ENCODE data around the gene ASB10. TPM values are rescaled to one million over a fixed set of nuclear protein-coding genes. Genes with fewer than 3 reads are reported as not detected.

ASB10 gene
- total RNA-seq, 6 donors from 2014 or later = not detected

- no peaks in the 10 kb centered on the region for H3K36me3 ChIP-seq
- peaks cover 0 to 43% (median 29%) of the 10 kb centered on the region in 4 donors for H3K27me3 ChIP-seq
- H3K27ac ChIP-seq = no peak overlapping the region
- H3K9me3 ChIP-seq = no peaks in the 10 kb centered on the region
- H3K4me1 ChIP-seq = peaks cover 16 to 21% (median 19%) of the 10 kb centered on the region in 4 donors
- TF ChIP-seq POLR2AphosphoS5 (IDR thresholded peaks at IDR 0.05) = no peak
- TF ChIP-seq, protein P1, sequence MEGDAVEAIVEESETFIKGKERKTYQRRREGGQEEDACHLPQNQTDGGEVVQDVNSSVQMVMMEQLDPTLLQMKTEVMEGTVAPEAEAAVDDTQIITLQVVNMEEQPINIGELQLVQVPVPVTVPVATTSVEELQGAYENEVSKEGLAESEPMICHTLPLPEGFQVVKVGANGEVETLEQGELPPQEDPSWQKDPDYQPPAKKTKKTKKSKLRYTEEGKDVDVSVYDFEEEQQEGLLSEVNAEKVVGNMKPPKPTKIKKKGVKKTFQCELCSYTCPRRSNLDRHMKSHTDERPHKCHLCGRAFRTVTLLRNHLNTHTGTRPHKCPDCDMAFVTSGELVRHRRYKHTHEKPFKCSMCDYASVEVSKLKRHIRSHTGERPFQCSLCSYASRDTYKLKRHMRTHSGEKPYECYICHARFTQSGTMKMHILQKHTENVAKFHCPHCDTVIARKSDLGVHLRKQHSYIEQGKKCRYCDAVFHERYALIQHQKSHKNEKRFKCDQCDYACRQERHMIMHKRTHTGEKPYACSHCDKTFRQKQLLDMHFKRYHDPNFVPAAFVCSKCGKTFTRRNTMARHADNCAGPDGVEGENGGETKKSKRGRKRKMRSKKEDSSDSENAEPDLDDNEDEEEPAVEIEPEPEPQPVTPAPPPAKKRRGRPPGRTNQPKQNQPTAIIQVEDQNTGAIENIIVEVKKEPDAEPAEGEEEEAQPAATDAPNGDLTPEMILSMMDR (IDR thresholded peaks at IDR 0.05) = peak; percentile 49 to 69 (median 60)
- peak; percentile 45 to 76 for ATAC-seq (ENCODE audit: low FRiP score in 2 of 2)
- 3 to 5% methylated on average over 22 to 24 of the region's 52 CpGs for WGBS, 2 donors
- H3K4me3 ChIP-seq = peak overlapping the region; percentile 16 to 54 (median 42)
- DNase-seq = peak; percentile 41 to 93
Measured at GRCh38 chr7:151168003-151168786, 18.9 kb downstream of the ASB10 start.

DNA sequence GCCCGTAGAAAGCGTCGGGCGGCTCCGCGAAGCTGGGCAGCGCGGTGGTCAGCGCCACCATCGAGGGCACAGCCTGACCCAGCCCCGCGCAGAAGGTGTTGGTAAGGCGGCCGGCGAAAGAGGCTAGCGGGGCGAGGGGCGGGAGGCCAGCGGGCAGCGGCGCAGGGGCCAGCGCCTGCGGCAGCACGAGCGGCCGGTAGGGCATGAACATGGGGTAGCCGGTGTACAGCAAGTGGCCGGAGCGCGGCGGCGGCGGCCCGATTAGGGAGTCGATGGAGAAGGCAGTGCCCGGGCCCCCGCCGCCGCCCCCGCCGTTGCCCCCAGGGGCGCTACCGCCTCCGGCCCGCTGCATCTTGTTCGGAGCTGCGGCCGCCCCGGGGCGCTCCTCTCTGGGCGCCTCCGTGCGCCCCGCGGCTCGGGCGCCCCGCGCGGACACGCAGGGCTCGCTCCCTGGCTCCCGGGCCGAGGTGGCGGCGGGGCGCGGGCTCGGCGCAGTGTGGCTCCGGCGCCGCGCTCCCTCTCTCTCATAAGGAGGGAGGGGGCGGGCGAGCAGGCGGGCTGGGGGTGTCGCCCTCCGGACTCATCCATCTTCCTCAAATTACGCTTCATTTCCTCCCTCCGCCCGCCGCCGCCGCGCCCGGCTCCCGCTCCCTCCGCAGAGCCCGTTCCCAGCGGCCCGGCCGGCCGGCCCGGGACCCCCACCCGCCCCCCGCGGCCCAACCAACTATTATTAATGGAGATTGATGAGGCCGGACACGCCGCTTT, 19.7 kb downstream of the ASB10 start, which contains the start of gene GBX1:
TSS of gene GBX1 (minus strand) at position 498 of the 765 bp plus-strand sequence. CDS start at position 352, 146 bp downstream.
- Histone ChIP-seq H3K4me1 (peaks cover 16 to 21% (median 19%) of the 10 kb centered on the region in 4 donors), H3K9me3 (no peaks in the 10 kb centered on the region), H3K4me3 (peak within 1 kb of the TSS; percentile 16 to 54 (median 42)), H3K36me3 (no peaks in the 10 kb centered on the region), H3K27ac (no peak within 1 kb of the TSS), H3K27me3 (peaks cover 0 to 43% (median 29%) of the 10 kb centered on the region in 4 donors)
- TF ChIP-seq, protein P1 (IDR thresholded peaks at IDR 0.05) = peak in 2 of 6 experiments; percentile 53 to 55
- TF ChIP-seq POLR2AphosphoS5 (IDR thresholded peaks at IDR 0.05) = no peak
- ATAC-seq (ENCODE audit: low FRiP score in 2 of 2) (peak in 1 of 2 donors; percentile 71), DNase-seq (peak in 1 of 2 donors; percentile 90)
- 2% methylated on average over 58 of the region's 101 CpGs; no CpG with 5 or more reads in 1 of the 2 donors for WGBS, 2 donors

GRCh38 chr7:151166629-151167196, 20.3 kb downstream of the ASB10 start:
- TF ChIP-seq EP300 (IDR thresholded peaks at IDR 0.05) (no peak), POLR2AphosphoS5 (IDR thresholded peaks at IDR 0.05) (no peak), POLR2A (IDR thresholded peaks at IDR 0.05) (no peak)
- no peaks in the 10 kb centered on the region for H3K9me3 ChIP-seq
- H3K4me1 ChIP-seq = peaks cover 16 to 21% (median 19%) of the 10 kb centered on the region in 4 donors
- WGBS, 2 donors = 11 to 34% methylated on average over 8 to 29 of the region's 31 CpGs
- no peak for DNase-seq
- H3K36me3 ChIP-seq = no peaks in the 10 kb centered on the region
- H3K4me3 ChIP-seq = peak overlapping the region in 3 of 4 donors; percentile 34 to 54 (median 49)
- H3K27ac ChIP-seq = no peak overlapping the region
- peak in 1 of 2 donors; percentile 3 for ATAC-seq (ENCODE audit: low FRiP score in 2 of 2)
- peaks cover 0 to 43% (median 29%) of the 10 kb centered on the region in 4 donors for H3K27me3 ChIP-seq

GRCh38 chr7:151161757-151162156, 25.3 kb downstream of the ASB10 start:
- no peak overlapping the region for H3K27ac ChIP-seq
- ATAC-seq (ENCODE audit: low FRiP score in 2 of 2) (no peak), DNase-seq (no peak)
- 70 to 96% methylated on average over 1 of the region's 1 CpG for WGBS, 2 donors
- no peaks in the 10 kb centered on the region for H3K36me3 ChIP-seq
- H3K9me3 ChIP-seq = no peaks in the 10 kb centered on the region
- peaks cover 0 to 20% (median 9%) of the 10 kb centered on the region in 4 donors for H3K27me3 ChIP-seq
- H3K4me3 ChIP-seq = no peak overlapping the region
- H3K4me1 ChIP-seq = peaks cover 2 to 3% (median 3%) of the 10 kb centered on the region in 4 donors
- TF ChIP-seq POLR2AphosphoS5 (IDR thresholded peaks at IDR 0.05) (no peak), POLR2A (IDR thresholded peaks at IDR 0.05) (no peak), EP300 (IDR thresholded peaks at IDR 0.05) (no peak)
- TF ChIP-seq, protein P1 (IDR thresholded peaks at IDR 0.05) = no peak
